Ishikawa (cell line): ENCODE data around the gene GDAP2.

ENCODE experiments used
- CEBPB ChIP-seq: IDR thresholded peaks from 2 replicates; pipeline ENCODE4 v1.6.1; 2012
- CREB1 ChIP-seq: IDR thresholded peaks from 2 replicates; pipeline ENCODE4 v1.6.1; 2012; ENCODE audit warnings: low read depth
- EGR1 ChIP-seq: IDR thresholded peaks from 2 replicates; pipeline ENCODE4 v1.6.1; 2012
- EP300 ChIP-seq: IDR thresholded peaks from 2 replicates; pipeline ENCODE4 v1.6.1; 2012; ENCODE audit warnings: borderline replicate concordance
- FOXM1 ChIP-seq: IDR thresholded peaks from 2 replicates; pipeline ENCODE4 v1.6.1; 2012; ENCODE audit warnings: low read depth, borderline replicate concordance
- MAX ChIP-seq: IDR thresholded peaks from 2 replicates; pipeline ENCODE4 v1.6.1; 2012
- RAD21 ChIP-seq: IDR thresholded peaks from 2 replicates; pipeline ENCODE4 v1.6.1; 2012; ENCODE audit warnings: low read depth
- TAF1 ChIP-seq: IDR thresholded peaks from 2 replicates; pipeline ENCODE4 v1.6.1; 2012; ENCODE audit warnings: low read depth, mild to moderate bottlenecking
- TCF12 ChIP-seq: IDR thresholded peaks from 2 replicates; pipeline ENCODE4 v1.6.1; 2012; ENCODE audit warnings: low read depth
- YY1 ChIP-seq: IDR thresholded peaks from 2 replicates; pipeline ENCODE4 v1.6.1; 2012; ENCODE audit warnings: low read depth
- TF ChIP-seq, protein P1 (sequence below): IDR thresholded peaks from 2 replicates; pipeline ENCODE4 v1.6.1; 2012; ENCODE audit warnings: low read depth, mild to moderate bottlenecking

GRCh38 chr1:117871013-117871412 is 58.4 kb downstream of the GDAP2 start:
- TF ChIP-seq, protein P1, sequence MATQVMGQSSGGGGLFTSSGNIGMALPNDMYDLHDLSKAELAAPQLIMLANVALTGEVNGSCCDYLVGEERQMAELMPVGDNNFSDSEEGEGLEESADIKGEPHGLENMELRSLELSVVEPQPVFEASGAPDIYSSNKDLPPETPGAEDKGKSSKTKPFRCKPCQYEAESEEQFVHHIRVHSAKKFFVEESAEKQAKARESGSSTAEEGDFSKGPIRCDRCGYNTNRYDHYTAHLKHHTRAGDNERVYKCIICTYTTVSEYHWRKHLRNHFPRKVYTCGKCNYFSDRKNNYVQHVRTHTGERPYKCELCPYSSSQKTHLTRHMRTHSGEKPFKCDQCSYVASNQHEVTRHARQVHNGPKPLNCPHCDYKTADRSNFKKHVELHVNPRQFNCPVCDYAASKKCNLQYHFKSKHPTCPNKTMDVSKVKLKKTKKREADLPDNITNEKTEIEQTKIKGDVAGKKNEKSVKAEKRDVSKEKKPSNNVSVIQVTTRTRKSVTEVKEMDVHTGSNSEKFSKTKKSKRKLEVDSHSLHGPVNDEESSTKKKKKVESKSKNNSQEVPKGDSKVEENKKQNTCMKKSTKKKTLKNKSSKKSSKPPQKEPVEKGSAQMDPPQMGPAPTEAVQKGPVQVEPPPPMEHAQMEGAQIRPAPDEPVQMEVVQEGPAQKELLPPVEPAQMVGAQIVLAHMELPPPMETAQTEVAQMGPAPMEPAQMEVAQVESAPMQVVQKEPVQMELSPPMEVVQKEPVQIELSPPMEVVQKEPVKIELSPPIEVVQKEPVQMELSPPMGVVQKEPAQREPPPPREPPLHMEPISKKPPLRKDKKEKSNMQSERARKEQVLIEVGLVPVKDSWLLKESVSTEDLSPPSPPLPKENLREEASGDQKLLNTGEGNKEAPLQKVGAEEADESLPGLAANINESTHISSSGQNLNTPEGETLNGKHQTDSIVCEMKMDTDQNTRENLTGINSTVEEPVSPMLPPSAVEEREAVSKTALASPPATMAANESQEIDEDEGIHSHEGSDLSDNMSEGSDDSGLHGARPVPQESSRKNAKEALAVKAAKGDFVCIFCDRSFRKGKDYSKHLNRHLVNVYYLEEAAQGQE = no peak
- TF ChIP-seq YY1 = no peak
- TF ChIP-seq CREB1 = no peak
- TF ChIP-seq CEBPB = no peak
- TF ChIP-seq RAD21 = no peak
- no peak for TF ChIP-seq TAF1
- no peak for TF ChIP-seq FOXM1
- no peak for TF ChIP-seq TCF12
- no peak for TF ChIP-seq EP300
- TF ChIP-seq MAX = no peak
- TF ChIP-seq EGR1 = no peak
